WI38 (cell line): Measurements from ENCODE around the gene CERK.

Experiments used
- H3K4me3 ChIP-seq: 2 replicates; pipeline ENCODE4 v1.5.1; 2011; ENCODE audit warnings: low read depth, mild to moderate bottlenecking, control low read depth, low read length
- CTCF ChIP-seq: IDR thresholded peaks from 2 replicates; pipeline ENCODE4 v1.5.1; 2012; ENCODE audit warnings: low read depth, mild to moderate bottlenecking, control low read depth, low read length

Gene CERK

GRCh38 chr22:46667245-46667623 is 70.8 kb downstream of the CERK start:
- H3K4me3 ChIP-seq, result no peak overlapping the region
- no peak for TF ChIP-seq CTCF

GRCh38 chr22:46666577-46667244 is 71.3 kb downstream of the CERK start:
- no peak overlapping the region for H3K4me3 ChIP-seq
- no peak for TF ChIP-seq CTCF

GRCh38 chr22:46665751-46666280 is 72.2 kb downstream of the CERK start:
- TF ChIP-seq CTCF, result no peak
- no peak overlapping the region for H3K4me3 ChIP-seq

GRCh38 chr22:46665151-46665695 is 72.8 kb downstream of the CERK start:
- no peak for TF ChIP-seq CTCF
- no peak overlapping the region for H3K4me3 ChIP-seq

GRCh38 chr22:46664301-46664855 is 73.7 kb downstream of the CERK start:
- no peak for TF ChIP-seq CTCF
- no peak overlapping the region for H3K4me3 ChIP-seq

- no peak for TF ChIP-seq CTCF
These were observed 74.5 kb downstream of the CERK start for GRCh38 chr22:46663436-46664100.

GRCh38 chr22:46663001-46663400 is 75.1 kb downstream of the CERK start:
- no peak overlapping the region for H3K4me3 ChIP-seq
- TF ChIP-seq CTCF, result no peak

More at GRCh38 chr22:46663436-46664100, 74.5 kb downstream of the CERK start:
- no peak overlapping the region for H3K4me3 ChIP-seq
